Mesenchymal stem cell (in vitro differentiated cells and primary cell): ENCODE data around the gene GTF2A2.
A peak's percentile ranks its signal among the peaks of the same experiment; 100 is the strongest.

ENCODE experiments used
- DNase-seq: peaks from one replicate; pipeline ENCODE4 v3.0.0-alpha.2; 2013
- H2AFZ ChIP-seq: one replicate; pipeline ENCODE4 v1.6.1; 2013; ENCODE audit warnings: low read depth, mild to moderate bottlenecking, control low read depth, inconsistent platforms, low read length, moderate library complexity
- H2AK5ac ChIP-seq: 2 replicates; pipeline ENCODE4 v1.6.1; 2013; ENCODE audit warnings: low read length, moderate library complexity, mild to moderate bottlenecking, inconsistent platforms; ENCODE audit not compliant: severe bottlenecking
- H2BK120ac ChIP-seq: one replicate; pipeline ENCODE4 v1.6.1; 2013; ENCODE audit warnings: low read depth, mild to moderate bottlenecking, inconsistent platforms, low read length, moderate library complexity
- H2BK12ac ChIP-seq, 2 experiments: one replicate each; pipeline ENCODE4 v1.6.1; 2013; ENCODE audit warnings: inconsistent platforms in 2 of 2, low read length in 2 of 2, mild to moderate bottlenecking in 2 of 2, moderate library complexity in 2 of 2, control low read depth in 1 of 2
- H2BK15ac ChIP-seq: one replicate; pipeline ENCODE4 v1.6.1; 2013; ENCODE audit warnings: mild to moderate bottlenecking, low read depth, inconsistent platforms; ENCODE audit not compliant: poor library complexity, severe bottlenecking
- H2BK5ac ChIP-seq: 2 replicates; pipeline ENCODE4 v1.6.1; 2013; ENCODE audit warnings: low read depth, mild to moderate bottlenecking, low read length, control low read depth, inconsistent platforms; ENCODE audit not compliant: poor library complexity, severe bottlenecking
- H3K14ac ChIP-seq, 2 experiments: one replicate each; pipeline ENCODE4 v1.6.1; 2013; ENCODE audit warnings: inconsistent platforms in 2 of 2, low read length in 2 of 2, control low read depth in 1 of 2, mild to moderate bottlenecking in 1 of 2, moderate library complexity in 1 of 2
- H3K18ac ChIP-seq, 2 experiments: one replicate each; pipeline ENCODE4 v1.6.1; 2013; ENCODE audit warnings: inconsistent platforms in 2 of 2, low read length in 2 of 2, control low read depth in 1 of 2, low read depth in 1 of 2, mild to moderate bottlenecking in 1 of 2
- H3K23ac ChIP-seq, 2 experiments: one replicate each; pipeline ENCODE4 v1.6.1; 2013; ENCODE audit warnings: inconsistent platforms in 2 of 2, low read length in 2 of 2, mild to moderate bottlenecking in 2 of 2, moderate library complexity in 2 of 2, control low read depth in 1 of 2
- H3K27ac ChIP-seq: 2 replicates; pipeline ENCODE4 v1.5.1; 2013; ENCODE audit warnings: mild to moderate bottlenecking, moderate library complexity, low read length, control low read depth, inconsistent platforms; ENCODE audit not compliant: poor library complexity, severe bottlenecking
- H3K27me3 ChIP-seq, 2 experiments: 2 replicates each; pipeline versions ENCODE4 v1.6.1 to v1.7.0; 2013; ENCODE audit warnings: low read length in 2 of 2, mild to moderate bottlenecking in 2 of 2, moderate library complexity in 2 of 2, control low read depth in 1 of 2, inconsistent platforms in 1 of 2; ENCODE audit not compliant: control insufficient read depth in 1 of 2, insufficient read depth in 1 of 2
- H3K36me3 ChIP-seq, 2 experiments: 2 replicates each; pipeline versions ENCODE4 v1.6.1 to v1.7.0; 2013; ENCODE audit warnings: low read length in 2 of 2, control low read depth in 1 of 2, inconsistent platforms in 1 of 2, low read depth in 1 of 2, mild to moderate bottlenecking in 1 of 2; ENCODE audit not compliant: insufficient read depth in 2 of 2, control insufficient read depth in 1 of 2
- H3K4ac ChIP-seq, 2 experiments: one replicate each; pipeline ENCODE4 v1.6.1; 2013; ENCODE audit warnings: inconsistent platforms in 2 of 2, low read length in 2 of 2, mild to moderate bottlenecking in 2 of 2, moderate library complexity in 2 of 2, control low read depth in 1 of 2, low read depth in 1 of 2
- H3K4me1 ChIP-seq: 2 replicates; pipeline ENCODE4 v1.6.1; 2013; ENCODE audit warnings: low read depth, low read length, control low read depth; ENCODE audit not compliant: control insufficient read depth, insufficient read depth
- H3K4me2 ChIP-seq: 2 replicates; pipeline ENCODE4 v1.6.1; 2013; ENCODE audit warnings: low read length, mild to moderate bottlenecking, inconsistent platforms; ENCODE audit not compliant: poor library complexity, severe bottlenecking
- H3K4me3 ChIP-seq, 2 experiments: 2 replicates each; pipeline versions ENCODE4 v1.5.1 to v1.7.0; 2013; ENCODE audit warnings: low read length in 2 of 2, mild to moderate bottlenecking in 2 of 2, control low read depth in 1 of 2, low read depth in 1 of 2; ENCODE audit not compliant: insufficient read depth in 1 of 2
- H3K79me1 ChIP-seq: replicated peaks from 2 replicates; pipeline ENCODE4 v1.6.1; 2013; ENCODE audit warnings: mild to moderate bottlenecking, control low read depth, low read length, inconsistent platforms; ENCODE audit not compliant: poor library complexity, severe bottlenecking
- H3K9ac ChIP-seq: 2 replicates; pipeline ENCODE4 v1.7.0; 2013; ENCODE audit warnings: mild to moderate bottlenecking, low read length, moderate library complexity
- H3K9me3 ChIP-seq: 2 replicates; pipeline ENCODE4 v1.7.0; 2013; ENCODE audit warnings: mild to moderate bottlenecking, low read length; ENCODE audit not compliant: control insufficient read depth
- H4K8ac ChIP-seq: one replicate; pipeline ENCODE4 v1.6.1; 2013; ENCODE audit warnings: inconsistent platforms, mild to moderate bottlenecking, low read length, moderate library complexity
- H4K91ac ChIP-seq: one replicate; pipeline ENCODE4 v1.6.1; 2013; ENCODE audit warnings: mild to moderate bottlenecking, low read length, inconsistent platforms
- WGBS: methylation state at CpG from one replicate; pipeline ENCODE4 v1.1.7; 2013; ENCODE audit warnings: mixed read lengths; 5-methylcytosine and 5-hydroxymethylcytosine counted together

The GTF2A2 gene

DNA sequence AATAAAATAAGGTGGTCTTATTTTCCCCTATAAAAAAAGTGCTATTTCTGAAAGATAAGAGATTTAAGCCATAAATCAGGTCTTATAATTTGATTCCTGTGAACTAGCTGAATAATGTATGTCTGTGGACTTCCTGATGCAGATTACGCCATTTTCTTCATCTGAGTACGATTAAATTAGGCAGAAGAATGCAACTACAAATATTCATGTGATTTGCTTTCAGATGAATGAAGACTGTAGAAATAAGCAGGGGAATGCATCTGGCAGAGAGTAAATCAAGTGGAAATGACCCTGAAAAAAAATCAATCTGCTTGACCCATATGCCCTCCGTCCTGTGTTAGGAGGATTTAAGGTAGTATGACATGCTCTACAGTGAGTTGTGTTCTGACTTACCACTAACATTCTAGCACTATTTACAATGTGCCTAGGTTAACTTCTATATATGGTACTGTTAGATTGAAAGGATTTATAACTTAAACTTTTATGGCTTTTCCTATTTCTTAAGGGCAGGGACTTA is 17.1 kb upstream of the GTF2A2 start:
- H3K4me3 ChIP-seq: no peak overlapping the region
- no peak overlapping the region for H2BK12ac ChIP-seq
- no peak overlapping the region for H3K9ac ChIP-seq
- H3K36me3 ChIP-seq: peaks cover 38 to 95% of the 10 kb centered on the region in 2 experiments
- DNase-seq: no peak
- H3K27ac ChIP-seq: no peak overlapping the region
- H3K14ac ChIP-seq: no peak overlapping the region
- H3K4me2 ChIP-seq: no peak overlapping the region
- H2AK5ac ChIP-seq: no peak overlapping the region
- no peaks in the 10 kb centered on the region for H3K9me3 ChIP-seq
- no peak overlapping the region for H4K8ac ChIP-seq
- H3K4ac ChIP-seq: no peak overlapping the region
- H3K23ac ChIP-seq: no peak overlapping the region
- no peak overlapping the region for H3K18ac ChIP-seq
- peaks cover 26% of the 10 kb centered on the region for H3K79me1 ChIP-seq
- H4K91ac ChIP-seq: no peak overlapping the region
- no peak overlapping the region for H2BK120ac ChIP-seq
- 96% methylated on average over 2 of the region's 3 CpGs for WGBS
- H3K27me3 ChIP-seq: no peaks in the 10 kb centered on the region
- H2BK5ac ChIP-seq: no peak overlapping the region
- no peak overlapping the region for H2BK15ac ChIP-seq
- no peak overlapping the region for H2AFZ ChIP-seq
- peaks cover 5% of the 10 kb centered on the region for H3K4me1 ChIP-seq

DNA sequence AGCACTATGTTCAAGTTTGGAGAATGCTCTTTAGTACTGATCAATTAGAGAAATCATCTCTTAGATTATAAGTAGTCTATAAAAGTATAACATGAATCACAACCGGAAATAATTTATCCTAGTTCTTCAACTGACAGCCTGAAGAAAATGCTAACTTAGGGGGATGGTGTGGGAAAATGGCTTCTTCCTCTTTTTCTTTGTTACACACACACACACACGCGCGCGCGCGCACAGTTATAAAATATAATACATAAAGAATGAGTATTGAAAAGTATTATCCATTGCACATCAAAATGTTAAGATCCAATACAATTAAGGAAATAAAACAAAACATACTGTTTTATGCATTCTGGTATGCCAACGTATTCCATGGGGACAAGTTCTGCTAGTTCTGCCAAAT is 11.2 kb upstream of the GTF2A2 start:
- no peak overlapping the region for H2BK15ac ChIP-seq
- H3K18ac ChIP-seq: no peak overlapping the region
- no peak overlapping the region for H4K91ac ChIP-seq
- H3K79me1 ChIP-seq: peaks cover 17% of the 10 kb centered on the region
- no peak overlapping the region for H3K4me2 ChIP-seq
- no peaks in the 10 kb centered on the region for H3K9me3 ChIP-seq
- H3K4me1 ChIP-seq: no peaks in the 10 kb centered on the region
- H2AFZ ChIP-seq: no peak overlapping the region
- H2BK120ac ChIP-seq: no peak overlapping the region
- no peak overlapping the region for H2BK5ac ChIP-seq
- H3K27ac ChIP-seq: no peak overlapping the region
- H3K36me3 ChIP-seq: peaks cover 27 to 87% of the 10 kb centered on the region in 2 experiments
- no peak overlapping the region for H2BK12ac ChIP-seq
- no peak overlapping the region for H3K23ac ChIP-seq
- H2AK5ac ChIP-seq: no peak overlapping the region
- H4K8ac ChIP-seq: no peak overlapping the region
- no peak overlapping the region for H3K4me3 ChIP-seq
- no peak overlapping the region for H3K9ac ChIP-seq
- H3K14ac ChIP-seq: no peak overlapping the region
- DNase-seq: no peak
- H3K4ac ChIP-seq: no peak overlapping the region
- WGBS: 100% methylated on average over 1 of the region's 8 CpGs
- no peaks in the 10 kb centered on the region for H3K27me3 ChIP-seq

DNA sequence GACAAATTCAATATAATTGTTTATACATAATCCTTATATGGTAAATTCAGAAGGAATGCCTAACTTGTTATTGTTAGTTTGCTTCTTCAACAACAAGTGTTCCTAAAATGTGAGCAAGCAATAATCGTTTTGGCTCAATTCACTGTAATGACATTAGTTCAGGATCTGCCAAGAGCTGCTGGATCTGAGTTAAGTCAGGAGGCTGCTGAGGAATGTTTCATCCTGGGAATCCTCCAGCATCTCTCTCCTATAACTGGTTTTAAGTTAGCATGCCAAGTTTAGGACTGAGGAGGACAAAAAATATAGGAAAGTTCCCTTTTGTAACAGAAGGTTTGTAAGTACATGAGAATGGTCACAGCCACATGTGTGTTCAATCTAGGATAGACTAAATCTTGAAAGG is 4.9 kb upstream of the GTF2A2 start:
- Histone ChIP-seq H2AFZ (no peak overlapping the region), H2AK5ac (no peak overlapping the region), H3K79me1 (peaks cover 6% of the 10 kb centered on the region), H2BK15ac (no peak overlapping the region), H3K18ac (no peak overlapping the region), H3K27ac (no peak overlapping the region), H2BK12ac (no peak overlapping the region), H3K36me3 (peaks cover 17 to 61% of the 10 kb centered on the region in 2 experiments), H3K23ac (no peak overlapping the region), H2BK120ac (no peak overlapping the region), H4K8ac (no peak overlapping the region), H3K9me3 (no peaks in the 10 kb centered on the region), H3K27me3 (no peaks in the 10 kb centered on the region), H3K4ac (no peak overlapping the region), H3K4me1 (peaks cover 2% of the 10 kb centered on the region), H3K4me2 (no peak overlapping the region), H4K91ac (no peak overlapping the region), H3K14ac (no peak overlapping the region), H3K9ac (peak overlapping the region; percentile 56), H3K4me3 (peak overlapping the region in 1 of 2 experiments; percentile 33), H2BK5ac (no peak overlapping the region)
- DNase-seq: no peak
- WGBS: 100% methylated on average over 1 of the region's 1 CpG

DNA sequence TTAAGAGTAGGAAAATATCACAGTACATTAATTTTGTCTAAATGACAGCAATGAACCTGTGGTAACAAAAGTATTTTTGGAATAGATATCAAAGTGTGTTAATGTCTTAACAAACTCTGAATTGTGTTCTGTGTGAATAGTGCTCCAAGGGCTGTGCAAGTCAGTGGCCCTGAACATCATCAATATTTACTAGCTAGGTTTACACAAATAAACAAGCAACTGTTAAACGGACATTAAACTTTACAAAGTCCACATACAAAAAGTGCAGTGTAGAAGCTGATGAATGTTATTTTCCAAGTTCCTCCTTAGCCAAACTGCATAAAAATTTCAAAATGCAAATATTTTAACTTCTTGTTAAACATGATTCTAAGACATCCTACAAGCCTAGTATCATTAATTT is 2.1 kb upstream of the GTF2A2 start:
- Histone ChIP-seq H3K4me2 (no peak overlapping the region), H2AK5ac (no peak overlapping the region), H2BK12ac (no peak overlapping the region), H3K18ac (no peak overlapping the region), H3K27ac (no peak overlapping the region), H3K9me3 (no peaks in the 10 kb centered on the region), H2BK15ac (no peak overlapping the region), H2BK5ac (no peak overlapping the region), H3K79me1 (peaks cover 9% of the 10 kb centered on the region), H2BK120ac (no peak overlapping the region), H3K4ac (no peak overlapping the region), H3K4me1 (peaks cover 2% of the 10 kb centered on the region), H4K91ac (no peak overlapping the region), H2AFZ (no peak overlapping the region), H3K27me3 (no peaks in the 10 kb centered on the region), H3K4me3 (no peak overlapping the region), H3K9ac (no peak overlapping the region), H4K8ac (no peak overlapping the region), H3K14ac (no peak overlapping the region), H3K36me3 (peaks cover 8 to 39% of the 10 kb centered on the region in 2 experiments), H3K23ac (no peak overlapping the region)
- no peak for DNase-seq
- 78% methylated on average over 1 of the region's 1 CpG for WGBS
